PFSK-1 (cell line): Measurements from ENCODE around the gene TMPRSS9.

Experiments used
- FOXP2 ChIP-seq: optimal IDR thresholded peaks from 2 replicates; pipeline ENCODE3; 2011; ENCODE audit warnings: borderline replicate concordance, control low read depth, inconsistent platforms; ENCODE audit not compliant: insufficient read depth; ENCODE audit errors: extremely low read length, extremely low read depth
- POLR2AphosphoS5 ChIP-seq: IDR thresholded peaks from 2 replicates; pipeline ENCODE4 v1.6.1; 2012; ENCODE audit warnings: low read depth, mild to moderate bottlenecking, control low read depth, low read length, moderate library complexity
- REST ChIP-seq, 2 experiments: IDR thresholded peaks; 2 replicates each; pipeline versions ENCODE4 v1.6.1 to v1.8.0; 2011 to 2012; ENCODE audit warnings: low read depth in 2 of 2, low read length in 2 of 2, control low read depth in 1 of 2, inconsistent platforms in 1 of 2, mild to moderate bottlenecking in 1 of 2, moderate library complexity in 1 of 2; ENCODE audit not compliant: insufficient read depth in 1 of 2
- SIN3A ChIP-seq: IDR thresholded peaks from 2 replicates; pipeline ENCODE4 v1.6.1; 2012; ENCODE audit warnings: mild to moderate bottlenecking, low read length, moderate library complexity, borderline replicate concordance; ENCODE audit not compliant: insufficient read depth
- TAF1 ChIP-seq: IDR thresholded peaks from 2 replicates; pipeline ENCODE4 v1.6.1; 2012; ENCODE audit warnings: low read length, control low read depth, borderline replicate concordance; ENCODE audit not compliant: insufficient read depth

GRCh38 chr19:2394054-2394441 is 34.0 kb downstream of the TMPRSS9 start:
- no peak for TF ChIP-seq SIN3A
- no peak for TF ChIP-seq POLR2AphosphoS5
- TF ChIP-seq TAF1 = no peak
- no peak for TF ChIP-seq REST (IDR thresholded peaks at IDR 0.05; ENCODE audit: insufficient read depth in 1 of 2, low read depth in 2 of 2, low read length in 2 of 2)
- no peak for TF ChIP-seq FOXP2
